ENCODE results near the gene MDFIC. TPM values are rescaled to one million over a fixed set of nuclear protein-coding genes. Genes with fewer than 3 reads are reported as not detected.

Gene MDFIC
- total and polyA plus RNA-seq, 4 donors: 3.2 to 6.6 (median 5.3) TPM

DNA sequence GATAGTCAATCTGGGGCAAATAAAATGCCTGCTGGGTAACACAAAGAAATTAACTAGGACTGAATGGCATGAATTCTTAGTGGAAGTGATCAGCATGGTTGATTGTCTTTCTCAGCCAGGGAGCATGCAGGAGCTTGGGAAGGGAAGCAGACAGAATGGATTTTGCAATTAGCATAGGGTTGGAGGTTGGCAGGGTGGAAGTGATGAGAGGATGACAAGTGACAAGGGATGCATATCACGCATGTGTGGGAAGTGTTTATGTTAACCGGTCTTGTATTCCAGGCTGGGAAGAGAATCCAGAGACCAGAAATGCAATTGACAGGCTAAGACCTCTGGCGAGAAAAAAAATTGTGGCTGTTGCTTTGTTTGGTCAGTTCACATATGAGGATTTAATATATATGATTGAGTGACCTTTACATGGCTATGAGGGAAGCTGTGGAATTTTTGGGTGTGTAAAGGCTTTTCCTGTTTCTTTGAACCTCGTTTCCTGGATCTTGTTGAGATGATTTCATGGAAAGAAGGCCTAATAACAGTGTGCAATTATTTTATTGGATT, 8.3 kb downstream of the MDFIC start:
- no peak overlapping the region for H3K27ac ChIP-seq (ENCODE audit: low read depth in 1 of 2, low read length in 2 of 2)
- H3K4me1 ChIP-seq (ENCODE audit: control insufficient read depth in 4 of 4, insufficient read depth in 4 of 4, low read length in 3 of 4): peaks cover 0 to 5% (median 2%) of the 10 kb centered on the region in 4 donors
- 76% methylated on average over 4 of the region's 4 CpGs for WGBS
- no peak overlapping the region for H3K9ac ChIP-seq (ENCODE audit: low read depth in 1 of 2, low read length in 2 of 2)
- DNase-seq (ENCODE audit: low spot score): no peak
- H3K4me3 ChIP-seq (ENCODE audit: low read depth in 1 of 3, low read length in 3 of 3): no peak overlapping the region
- H3K9me3 ChIP-seq (ENCODE audit: control insufficient read depth in 4 of 4, low read length in 3 of 4): no peaks in the 10 kb centered on the region
- no peaks in the 10 kb centered on the region for H3K27me3 ChIP-seq (ENCODE audit: control insufficient read depth in 4 of 4, insufficient read depth in 4 of 4, low read length in 3 of 4)
- H3K36me3 ChIP-seq (ENCODE audit: control insufficient read depth in 4 of 4, insufficient read depth in 3 of 4, low read depth in 1 of 4, low read length in 3 of 4): peaks cover 0 to 1% (median 0%) of the 10 kb centered on the region in 4 donors
- no peak for TF ChIP-seq FOXA1 (IDR thresholded peaks at IDR 0.05)
- no peak for TF ChIP-seq FOXA2 (IDR thresholded peaks at IDR 0.05)
- TF ChIP-seq JUND (IDR thresholded peaks at IDR 0.05): no peak
- no peak for TF ChIP-seq EGR1 (IDR thresholded peaks at IDR 0.05; ENCODE audit: low read depth in 2 of 2)
- no peak for TF ChIP-seq ATF3 (IDR thresholded peaks at IDR 0.05)
- TF ChIP-seq, protein P1, sequence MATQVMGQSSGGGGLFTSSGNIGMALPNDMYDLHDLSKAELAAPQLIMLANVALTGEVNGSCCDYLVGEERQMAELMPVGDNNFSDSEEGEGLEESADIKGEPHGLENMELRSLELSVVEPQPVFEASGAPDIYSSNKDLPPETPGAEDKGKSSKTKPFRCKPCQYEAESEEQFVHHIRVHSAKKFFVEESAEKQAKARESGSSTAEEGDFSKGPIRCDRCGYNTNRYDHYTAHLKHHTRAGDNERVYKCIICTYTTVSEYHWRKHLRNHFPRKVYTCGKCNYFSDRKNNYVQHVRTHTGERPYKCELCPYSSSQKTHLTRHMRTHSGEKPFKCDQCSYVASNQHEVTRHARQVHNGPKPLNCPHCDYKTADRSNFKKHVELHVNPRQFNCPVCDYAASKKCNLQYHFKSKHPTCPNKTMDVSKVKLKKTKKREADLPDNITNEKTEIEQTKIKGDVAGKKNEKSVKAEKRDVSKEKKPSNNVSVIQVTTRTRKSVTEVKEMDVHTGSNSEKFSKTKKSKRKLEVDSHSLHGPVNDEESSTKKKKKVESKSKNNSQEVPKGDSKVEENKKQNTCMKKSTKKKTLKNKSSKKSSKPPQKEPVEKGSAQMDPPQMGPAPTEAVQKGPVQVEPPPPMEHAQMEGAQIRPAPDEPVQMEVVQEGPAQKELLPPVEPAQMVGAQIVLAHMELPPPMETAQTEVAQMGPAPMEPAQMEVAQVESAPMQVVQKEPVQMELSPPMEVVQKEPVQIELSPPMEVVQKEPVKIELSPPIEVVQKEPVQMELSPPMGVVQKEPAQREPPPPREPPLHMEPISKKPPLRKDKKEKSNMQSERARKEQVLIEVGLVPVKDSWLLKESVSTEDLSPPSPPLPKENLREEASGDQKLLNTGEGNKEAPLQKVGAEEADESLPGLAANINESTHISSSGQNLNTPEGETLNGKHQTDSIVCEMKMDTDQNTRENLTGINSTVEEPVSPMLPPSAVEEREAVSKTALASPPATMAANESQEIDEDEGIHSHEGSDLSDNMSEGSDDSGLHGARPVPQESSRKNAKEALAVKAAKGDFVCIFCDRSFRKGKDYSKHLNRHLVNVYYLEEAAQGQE (IDR thresholded peaks at IDR 0.05): no peak
- no peak for TF ChIP-seq ZBTB33 (IDR thresholded peaks at IDR 0.05)
- TF ChIP-seq YY1 (IDR thresholded peaks at IDR 0.05): no peak
- no peak for TF ChIP-seq RAD21 (IDR thresholded peaks at IDR 0.05)
- TF ChIP-seq TAF1 (conservative IDR thresholded peaks at IDR 0.05): no peak

- Histone ChIP-seq H3K9me3 (ENCODE audit: control insufficient read depth in 4 of 4, low read length in 3 of 4) (no peaks in the 10 kb centered on the region), H3K27ac (ENCODE audit: low read depth in 1 of 2, low read length in 2 of 2) (no peak overlapping the region), H3K4me3 (ENCODE audit: low read depth in 1 of 3, low read length in 3 of 3) (no peak overlapping the region), H3K4me1 (ENCODE audit: control insufficient read depth in 4 of 4, insufficient read depth in 4 of 4, low read length in 3 of 4) (peaks cover 0 to 5% (median 2%) of the 10 kb centered on the region in 4 donors), H3K9ac (ENCODE audit: low read depth in 1 of 2, low read length in 2 of 2) (no peak overlapping the region), H3K27me3 (ENCODE audit: control insufficient read depth in 4 of 4, insufficient read depth in 4 of 4, low read length in 3 of 4) (no peaks in the 10 kb centered on the region), H3K36me3 (ENCODE audit: control insufficient read depth in 4 of 4, insufficient read depth in 3 of 4, low read depth in 1 of 4, low read length in 3 of 4) (peaks cover 0 to 3% (median 0%) of the 10 kb centered on the region in 4 donors)
- no peak for DNase-seq (ENCODE audit: low spot score)
- no peak for TF ChIP-seq JUND (IDR thresholded peaks at IDR 0.05)
- TF ChIP-seq EGR1 (IDR thresholded peaks at IDR 0.05; ENCODE audit: low read depth in 2 of 2): no peak
- TF ChIP-seq ATF3 (IDR thresholded peaks at IDR 0.05): no peak
- TF ChIP-seq RAD21 (IDR thresholded peaks at IDR 0.05): no peak
- no peak for TF ChIP-seq GABPA (IDR thresholded peaks at IDR 0.05 in 1 of 2, conservative IDR thresholded peaks at IDR 0.05 in 1 of 2)
- TF ChIP-seq SP1 (IDR thresholded peaks at IDR 0.05): no peak
- no peak for TF ChIP-seq HNF4G (IDR thresholded peaks at IDR 0.05)
- TF ChIP-seq, protein P2, sequence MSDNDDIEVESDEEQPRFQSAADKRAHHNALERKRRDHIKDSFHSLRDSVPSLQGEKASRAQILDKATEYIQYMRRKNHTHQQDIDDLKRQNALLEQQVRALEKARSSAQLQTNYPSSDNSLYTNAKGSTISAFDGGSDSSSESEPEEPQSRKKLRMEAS (IDR thresholded peaks at IDR 0.05): no peak
- TF ChIP-seq FOXA1 (IDR thresholded peaks at IDR 0.05): no peak
- TF ChIP-seq, protein P3, sequence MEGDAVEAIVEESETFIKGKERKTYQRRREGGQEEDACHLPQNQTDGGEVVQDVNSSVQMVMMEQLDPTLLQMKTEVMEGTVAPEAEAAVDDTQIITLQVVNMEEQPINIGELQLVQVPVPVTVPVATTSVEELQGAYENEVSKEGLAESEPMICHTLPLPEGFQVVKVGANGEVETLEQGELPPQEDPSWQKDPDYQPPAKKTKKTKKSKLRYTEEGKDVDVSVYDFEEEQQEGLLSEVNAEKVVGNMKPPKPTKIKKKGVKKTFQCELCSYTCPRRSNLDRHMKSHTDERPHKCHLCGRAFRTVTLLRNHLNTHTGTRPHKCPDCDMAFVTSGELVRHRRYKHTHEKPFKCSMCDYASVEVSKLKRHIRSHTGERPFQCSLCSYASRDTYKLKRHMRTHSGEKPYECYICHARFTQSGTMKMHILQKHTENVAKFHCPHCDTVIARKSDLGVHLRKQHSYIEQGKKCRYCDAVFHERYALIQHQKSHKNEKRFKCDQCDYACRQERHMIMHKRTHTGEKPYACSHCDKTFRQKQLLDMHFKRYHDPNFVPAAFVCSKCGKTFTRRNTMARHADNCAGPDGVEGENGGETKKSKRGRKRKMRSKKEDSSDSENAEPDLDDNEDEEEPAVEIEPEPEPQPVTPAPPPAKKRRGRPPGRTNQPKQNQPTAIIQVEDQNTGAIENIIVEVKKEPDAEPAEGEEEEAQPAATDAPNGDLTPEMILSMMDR (IDR thresholded peaks at IDR 0.05; ENCODE audit: low read depth, low read length, missing input control): no peak
- 77% methylated on average over 6 of the region's 6 CpGs for WGBS
These were observed 9.1 kb downstream of the MDFIC start for GRCh38 chr7:114930829-114931655.

Measured in liver (tissue), 9 donors.